CD4-positive, alpha-beta T cell treated with Interleukin-4 for 1 hour (primary cell): Measurements from ENCODE around the gene RHBG.
"Not testable (repeated sequence)": the region's sequence is repeated elsewhere in the genome, so short reads cannot be mapped to it uniquely, and the experiment has no call there.

Experiments used
- DNase-seq, 2 donors: peaks; one replicate each; pipeline ENCODE4 v3.0.0-alpha.2; 2020 to 2022

Gene RHBG, protein sequence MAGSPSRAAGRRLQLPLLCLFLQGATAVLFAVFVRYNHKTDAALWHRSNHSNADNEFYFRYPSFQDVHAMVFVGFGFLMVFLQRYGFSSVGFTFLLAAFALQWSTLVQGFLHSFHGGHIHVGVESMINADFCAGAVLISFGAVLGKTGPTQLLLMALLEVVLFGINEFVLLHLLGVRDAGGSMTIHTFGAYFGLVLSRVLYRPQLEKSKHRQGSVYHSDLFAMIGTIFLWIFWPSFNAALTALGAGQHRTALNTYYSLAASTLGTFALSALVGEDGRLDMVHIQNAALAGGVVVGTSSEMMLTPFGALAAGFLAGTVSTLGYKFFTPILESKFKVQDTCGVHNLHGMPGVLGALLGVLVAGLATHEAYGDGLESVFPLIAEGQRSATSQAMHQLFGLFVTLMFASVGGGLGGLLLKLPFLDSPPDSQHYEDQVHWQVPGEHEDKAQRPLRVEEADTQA

DNA sequence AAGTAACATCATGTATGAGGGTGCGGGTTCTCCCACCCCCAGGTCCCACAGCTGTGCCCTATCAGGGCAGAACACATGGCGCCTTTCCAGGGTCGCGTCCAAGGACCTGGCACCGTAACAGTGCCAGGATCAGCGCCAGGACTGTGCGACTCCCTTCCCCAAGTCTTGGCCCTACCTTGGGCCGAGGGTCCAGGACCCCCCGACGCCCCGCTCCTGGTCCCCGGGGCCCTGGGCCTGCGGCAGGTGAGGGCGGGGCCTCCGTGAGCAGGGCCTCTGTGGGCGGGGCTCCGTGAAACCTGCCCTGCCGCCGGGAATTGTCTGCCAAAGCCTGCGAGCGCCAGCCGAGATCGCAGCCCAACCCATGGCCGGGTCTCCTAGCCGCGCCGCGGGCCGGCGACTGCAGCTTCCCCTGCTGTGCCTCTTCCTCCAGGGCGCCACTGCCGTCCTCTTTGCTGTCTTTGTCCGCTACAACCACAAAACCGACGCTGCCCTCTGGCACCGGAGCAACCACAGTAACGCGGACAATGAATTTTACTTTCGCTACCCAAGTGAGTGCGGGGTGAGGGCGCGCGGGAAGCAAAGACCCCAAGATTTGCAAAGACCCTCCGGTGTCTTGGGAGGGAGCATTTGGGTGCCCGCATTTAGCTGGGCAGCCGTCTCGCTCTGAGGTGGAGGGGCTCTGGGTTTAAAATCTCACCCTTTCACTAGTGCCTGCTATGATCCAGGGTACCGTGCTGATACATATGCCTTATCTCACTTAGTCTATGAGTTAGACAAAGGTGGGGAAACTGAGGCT is at the start of gene RHBG:
TSS of gene RHBG (plus strand) at position 323 of the 796 bp plus-strand sequence. CDS start at position 362, 39 bp downstream.
- peak in 1 of 2 donors; percentile 18 for DNase-seq

DNA sequence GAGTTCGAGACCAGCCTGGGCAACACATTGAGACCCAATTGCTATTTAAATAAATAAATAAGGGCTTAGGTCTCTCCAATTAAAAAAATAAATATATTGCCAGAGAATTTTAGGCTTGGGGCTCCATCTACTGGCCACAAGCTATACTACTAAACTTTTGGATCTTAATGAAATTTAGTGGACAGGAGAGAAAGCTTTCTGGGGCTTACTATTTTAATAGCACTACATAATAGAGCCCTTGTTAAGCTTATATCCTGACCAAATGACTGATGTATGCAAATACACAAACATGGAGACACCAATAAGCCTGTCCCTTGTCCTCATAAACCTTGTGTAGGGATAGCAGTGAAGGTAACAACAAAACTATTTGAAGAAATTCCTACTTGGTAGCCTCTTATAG is 49.3 kb upstream of the RHBG start:
- peak in 1 of 2 donors; percentile 45 for DNase-seq

DNA sequence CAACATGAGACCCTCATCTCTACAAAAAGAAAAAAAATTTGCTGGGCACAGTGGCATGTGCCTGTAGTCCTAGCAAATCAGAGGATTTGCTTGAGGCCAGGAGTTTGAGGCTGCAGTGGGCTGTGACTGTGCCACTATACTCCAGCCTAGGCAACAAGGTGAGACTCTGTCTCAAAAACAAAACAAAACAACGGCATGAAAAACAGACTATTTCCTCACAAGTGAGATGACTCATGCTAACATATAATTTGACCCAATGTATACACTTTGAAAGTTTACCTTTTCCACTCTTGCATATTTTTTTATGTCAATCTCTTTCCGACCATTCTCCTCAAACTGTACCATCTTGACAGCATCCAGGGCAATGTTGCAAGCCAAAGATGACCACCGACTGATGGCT is 48.5 kb upstream of the RHBG start:
- DNase-seq: no peak

DNA sequence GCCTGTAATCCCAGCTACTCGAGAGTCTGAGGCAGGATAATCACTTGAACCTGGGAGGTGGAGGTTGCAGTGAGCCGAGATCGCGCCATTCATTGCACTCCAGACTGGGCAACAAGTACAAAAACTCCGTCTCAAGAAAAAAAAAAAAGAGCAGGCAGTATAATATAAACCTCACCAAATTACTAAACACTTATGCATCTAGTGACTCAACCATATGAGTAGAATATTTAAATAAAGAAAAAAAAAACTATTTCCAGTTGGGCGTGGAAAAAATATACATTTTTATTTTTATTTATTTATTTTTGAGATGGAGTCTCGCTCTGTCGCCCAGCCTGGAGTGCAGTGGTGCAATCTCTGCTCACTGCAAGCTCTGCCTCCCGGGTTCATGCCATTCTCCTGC is 45.8 kb upstream of the RHBG start:
- not testable (repeated sequence) for DNase-seq

DNA sequence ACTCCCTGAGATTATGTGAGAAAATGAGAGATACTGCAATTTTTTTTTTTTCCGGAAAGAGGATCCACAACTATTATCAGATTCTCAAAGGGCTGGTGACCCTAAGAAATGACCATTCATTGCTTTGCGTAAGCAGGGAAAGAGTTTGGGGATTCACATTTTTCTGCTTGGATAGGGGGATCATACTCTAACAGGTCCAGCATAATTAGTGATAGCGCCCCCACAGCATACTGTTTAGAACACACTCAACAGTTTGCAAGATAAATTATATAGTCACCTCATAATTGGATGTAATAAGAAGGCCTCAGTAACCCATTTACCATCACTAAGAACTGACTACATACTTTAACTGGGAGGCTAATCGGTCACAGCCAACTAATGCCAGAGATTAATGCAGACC is 32.8 kb upstream of the RHBG start:
- peak in 1 of 2 donors; percentile 9 for DNase-seq

DNA sequence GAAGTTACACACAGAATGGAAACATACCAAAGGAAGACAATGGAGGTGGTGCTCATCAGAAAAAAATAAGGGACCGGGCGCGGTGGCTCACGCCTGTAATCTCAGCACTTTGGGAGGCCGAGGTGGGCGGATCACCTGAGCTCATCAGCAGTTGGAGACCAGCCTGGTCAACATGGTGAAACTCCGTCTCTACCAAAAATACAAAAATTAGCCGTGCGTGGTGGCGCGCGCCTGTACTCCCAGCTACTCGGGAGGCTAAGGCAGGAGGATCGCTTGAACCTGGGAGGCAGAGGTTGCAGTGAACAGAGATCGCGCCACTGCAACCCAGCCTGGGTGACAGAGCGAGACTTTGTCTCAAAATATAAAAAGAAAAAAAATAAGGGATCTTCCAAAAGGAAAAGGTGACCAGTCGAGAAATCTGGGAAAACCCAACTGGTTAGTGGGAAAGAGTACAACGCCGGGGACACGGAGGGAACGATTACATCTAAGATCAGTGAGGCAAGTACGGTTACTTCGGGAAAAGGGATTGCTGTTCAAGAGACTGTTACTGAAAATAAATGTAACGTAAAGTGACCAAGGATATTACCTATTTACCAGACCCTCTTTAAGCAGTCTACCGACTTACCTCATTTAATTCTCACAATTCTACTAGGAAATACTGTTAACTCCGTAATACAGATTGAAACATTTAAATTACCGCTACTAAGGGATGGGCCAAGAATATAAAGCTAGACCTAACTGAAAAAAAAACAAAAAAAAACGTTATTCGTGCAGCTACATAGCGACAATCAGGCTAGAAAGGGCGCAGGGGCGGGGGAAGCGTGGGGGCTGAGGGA is 31.7 kb upstream of the RHBG start:
- DNase-seq: peak in 1 of 2 donors; percentile 1

DNA sequence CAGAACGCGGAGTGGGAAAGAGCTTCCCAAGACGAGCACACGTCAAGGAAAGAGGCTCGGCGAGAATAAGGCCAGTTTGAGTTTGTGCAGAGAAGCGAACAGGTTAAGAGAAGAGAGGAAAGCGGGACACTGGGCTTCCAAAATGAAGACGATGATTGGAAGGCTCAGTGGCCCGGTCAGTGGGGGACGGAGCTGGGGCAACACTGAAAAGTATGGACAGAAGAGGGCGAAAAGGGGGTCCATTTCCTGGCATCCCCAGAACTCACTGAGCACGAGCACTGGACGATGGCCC is 31.2 kb upstream of the RHBG start:
- DNase-seq: no peak

DNA sequence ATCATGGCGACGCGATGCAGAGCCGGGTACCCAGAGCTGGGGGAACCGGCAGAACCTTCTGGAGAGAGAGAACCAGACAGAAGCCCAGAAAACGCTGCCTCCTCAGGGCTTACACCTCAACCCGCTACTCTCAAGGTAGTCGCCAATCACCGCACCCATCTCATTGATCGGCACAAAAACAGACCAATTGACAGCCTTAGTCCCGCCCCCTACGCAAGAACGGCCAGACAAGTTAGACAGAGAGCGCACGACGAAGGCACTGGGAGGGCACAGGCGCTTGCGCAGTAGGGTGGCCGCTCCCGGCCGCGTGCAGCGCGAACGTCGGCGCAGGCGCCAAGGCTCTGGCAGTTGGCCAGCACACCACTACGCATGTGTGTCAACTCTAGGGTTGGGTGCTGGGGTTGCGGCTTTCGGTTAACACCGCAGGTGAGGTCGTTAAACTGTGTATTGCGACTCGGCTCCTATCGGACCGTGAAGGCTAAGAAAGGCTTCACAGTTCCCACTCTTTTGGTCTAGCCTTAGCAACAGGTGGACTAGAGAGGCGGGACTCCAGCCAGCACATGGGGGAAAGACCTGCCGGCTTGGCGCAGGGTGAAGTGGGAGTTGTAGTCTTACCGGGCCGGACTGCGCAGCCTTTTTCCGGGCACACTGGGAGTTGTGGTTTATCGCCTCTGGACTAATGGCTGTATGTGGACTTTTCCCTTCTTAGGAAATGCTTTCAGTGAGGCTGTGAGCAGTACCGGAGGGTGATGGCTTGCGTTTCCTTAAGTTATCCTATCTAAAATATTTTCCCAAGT is 30.6 kb upstream of the RHBG start, which contains the start of the genes CCT3 and TSACC:
TSS of gene CCT3 (minus strand) at position 113 of the 797 bp plus-strand sequence. CDS start at position 5, 108 bp downstream.
TSS of gene TSACC (plus strand) at position 347 of the 797 bp plus-strand sequence. CDS start 1,232 bp downstream, outside the sequence.
- DNase-seq: peak; percentile 100

DNA sequence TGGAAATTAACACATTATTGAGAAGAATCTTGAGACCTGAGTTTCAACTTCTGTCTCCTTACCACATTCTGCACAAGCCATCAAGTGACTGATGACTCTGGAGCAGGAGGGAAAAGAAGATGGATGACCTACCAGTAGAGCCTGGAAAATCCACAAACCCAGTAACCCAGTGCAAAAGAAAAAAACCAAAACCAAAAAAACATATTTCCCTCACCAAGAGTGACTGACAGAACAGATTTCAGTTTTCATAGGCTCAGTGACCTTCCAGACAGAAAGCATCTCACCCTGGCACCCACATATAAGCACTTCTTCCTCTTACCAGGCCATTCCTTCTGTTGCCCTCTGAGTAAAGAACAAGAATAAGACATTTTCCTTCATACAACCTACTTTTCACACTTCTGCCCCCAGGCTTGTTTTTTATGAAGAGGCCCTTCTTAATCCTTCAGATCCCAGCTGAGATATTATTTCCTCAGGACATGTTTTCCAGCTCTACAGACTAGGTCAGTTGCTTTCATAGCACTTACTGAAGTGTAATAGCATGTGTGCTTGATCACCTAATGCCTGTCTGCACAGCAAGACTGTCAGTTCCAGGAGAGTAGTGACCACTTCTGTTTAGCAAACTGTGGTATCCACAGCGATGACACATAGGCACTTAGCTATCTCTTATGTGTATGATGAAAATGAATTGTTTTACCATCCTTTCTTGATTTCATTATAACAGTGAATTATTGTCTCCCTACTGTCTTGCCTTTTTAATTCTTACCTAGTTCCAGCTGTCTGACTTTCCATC is 26.6 kb upstream of the RHBG start:
- no peak for DNase-seq

DNA sequence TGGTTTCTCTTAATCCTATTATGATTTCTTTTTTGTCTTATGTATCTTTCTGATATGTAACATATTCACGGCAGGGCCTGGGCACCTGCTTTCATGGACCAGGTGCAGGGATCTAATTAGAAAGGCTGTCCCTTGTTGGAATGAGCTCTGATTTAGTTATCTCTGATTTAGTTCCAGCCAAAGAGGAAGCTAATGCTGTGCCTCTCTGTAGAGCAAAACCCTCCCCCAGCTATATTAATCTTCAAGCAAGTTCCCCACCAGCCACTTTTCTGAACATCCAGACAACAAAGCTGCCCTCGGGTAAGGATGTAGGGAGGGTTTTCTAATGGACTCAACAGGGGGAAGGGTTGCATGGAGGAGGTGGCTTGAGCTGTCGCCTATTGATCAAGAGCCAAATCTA is 24.6 kb upstream of the RHBG start:
- DNase-seq: no peak

DNA sequence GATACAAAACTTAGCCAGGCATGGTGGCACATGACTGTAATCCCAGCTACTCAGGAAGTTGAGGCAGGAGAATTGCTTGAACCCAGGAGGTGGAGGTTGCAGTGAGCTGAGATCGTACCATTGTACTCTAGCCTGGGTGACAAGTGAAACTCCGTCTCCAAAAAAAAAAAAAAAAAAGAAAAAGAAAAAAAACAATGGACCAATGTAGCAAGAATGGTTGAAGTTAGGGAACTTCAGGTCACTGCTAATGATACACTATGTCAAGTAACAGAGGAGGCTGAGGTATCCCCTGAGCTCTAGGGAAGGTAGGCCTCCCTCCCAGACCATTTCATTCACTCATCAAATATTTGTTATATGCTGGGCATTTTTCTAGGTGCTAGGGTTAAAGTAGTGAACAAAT is 23.0 kb upstream of the RHBG start:
- not testable (repeated sequence) for DNase-seq

DNA sequence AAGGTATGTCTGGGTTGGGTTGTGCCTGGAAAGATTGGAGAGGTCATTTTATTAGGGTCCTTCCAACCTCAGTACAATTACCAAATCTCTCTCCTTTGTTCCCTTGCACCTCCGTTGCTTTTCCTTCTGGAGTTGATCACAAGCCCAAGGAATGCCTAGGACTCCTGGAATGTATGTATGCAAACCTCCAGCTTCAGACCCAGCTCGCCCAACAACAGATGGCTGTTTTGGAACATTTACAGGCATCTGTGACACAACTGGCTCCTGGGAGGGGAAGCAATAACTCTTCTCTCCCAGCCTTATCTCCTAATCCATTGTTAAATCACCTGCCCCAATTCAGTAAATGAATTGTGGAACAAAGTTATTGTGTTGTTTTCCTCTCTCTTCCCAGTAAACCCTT is 22.4 kb upstream of the RHBG start:
- no peak for DNase-seq

DNA sequence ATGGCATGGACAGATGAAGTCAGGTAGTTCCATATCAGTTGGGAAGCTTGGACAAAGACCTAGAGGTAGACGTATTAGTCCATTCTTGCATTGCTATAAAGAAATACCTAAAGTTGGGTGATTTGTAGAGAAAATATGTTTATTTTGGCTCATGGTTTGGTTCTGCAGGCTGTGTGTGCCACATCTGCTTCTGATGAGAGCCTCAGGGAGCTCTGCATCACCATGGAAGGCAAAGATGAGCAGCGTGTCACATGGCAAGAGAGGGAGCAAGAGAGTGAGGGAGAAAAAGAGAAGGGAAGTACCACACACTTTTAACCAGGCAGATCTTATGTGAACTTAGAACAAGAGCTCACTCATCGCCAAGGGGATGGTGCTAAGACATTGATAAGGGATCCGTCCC is 21.7 kb upstream of the RHBG start:
- DNase-seq: no peak

DNA sequence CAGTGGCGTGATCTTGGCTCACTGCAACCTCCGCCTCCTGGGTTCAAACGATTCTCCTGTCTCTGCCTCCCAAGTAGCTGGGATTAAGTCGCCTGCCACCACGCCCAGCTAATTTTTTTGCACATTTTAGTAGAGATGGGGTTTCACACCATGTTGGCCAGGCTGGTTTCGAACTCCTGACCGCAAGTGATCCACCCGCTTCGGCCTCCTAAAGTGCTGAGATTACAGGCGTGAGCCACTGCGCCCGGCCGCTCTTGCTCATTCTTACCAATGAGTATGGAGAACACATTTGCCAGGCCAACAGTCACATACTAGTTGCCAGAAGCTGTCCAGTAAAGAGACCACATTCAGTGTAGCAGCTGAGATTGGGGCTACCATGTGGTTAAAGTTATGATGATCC is 16.5 kb upstream of the RHBG start:
- not testable (repeated sequence) for DNase-seq

DNA sequence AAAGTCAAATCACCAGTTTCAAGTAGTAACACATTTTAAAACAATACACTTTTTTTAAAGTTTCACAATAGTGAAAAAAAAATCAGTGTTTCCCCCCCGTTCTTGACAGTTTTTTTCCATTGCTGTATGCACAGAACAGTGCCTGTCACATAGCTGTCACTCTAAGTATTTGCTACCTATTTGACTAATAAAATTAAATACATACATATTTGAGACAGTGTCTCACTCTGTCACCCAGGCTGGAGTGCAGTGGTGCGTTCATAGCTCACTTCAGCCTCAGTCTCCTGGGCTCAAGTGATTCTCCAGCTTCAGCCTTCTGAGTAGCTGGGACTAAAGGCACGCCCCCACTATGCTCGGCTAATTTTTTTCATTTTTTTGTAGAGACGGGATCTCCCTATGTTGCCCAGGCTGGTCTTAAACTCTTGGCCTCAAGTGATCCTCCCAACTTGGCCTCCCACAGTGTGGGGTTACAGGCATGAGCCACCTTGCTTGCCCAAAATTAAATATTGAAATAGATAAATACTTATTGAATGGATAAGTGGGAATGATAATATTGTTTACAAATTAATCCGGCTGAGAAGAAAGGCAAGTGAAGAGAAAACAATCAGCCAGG is 12.6 kb upstream of the RHBG start:
- no peak for DNase-seq

DNA sequence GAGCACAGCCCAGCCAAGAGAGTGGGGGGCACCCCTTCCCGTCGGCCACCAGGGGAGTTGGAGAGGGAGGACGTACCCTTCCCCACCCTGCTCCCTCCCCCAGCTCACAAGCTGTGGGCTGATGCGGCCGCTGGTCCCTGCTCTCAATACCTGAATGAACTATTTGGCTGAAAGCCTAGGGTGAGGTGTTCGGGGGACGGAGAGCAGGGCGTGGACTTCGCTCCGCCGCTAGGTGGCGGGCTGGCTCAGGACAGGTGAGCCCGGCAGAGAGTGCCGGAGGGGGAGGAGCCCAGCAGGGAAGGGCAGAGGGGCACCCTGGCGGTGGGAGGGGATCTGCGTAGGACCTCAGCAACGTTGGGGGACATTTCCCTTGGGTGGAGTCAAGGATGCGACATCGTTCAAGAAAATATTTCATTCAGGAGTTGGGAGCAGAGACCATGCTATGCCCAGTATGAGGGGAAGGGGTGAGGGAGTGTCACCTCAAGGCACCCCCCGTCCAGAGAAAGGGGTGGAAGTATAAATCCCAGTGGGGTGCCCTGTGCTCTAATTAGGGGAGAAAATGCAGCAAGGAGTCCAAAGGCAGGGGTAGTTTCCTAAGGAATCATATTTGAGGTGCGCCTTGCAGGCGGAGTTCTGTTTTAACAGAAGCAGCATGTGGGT is 12.0 kb upstream of the RHBG start:
- DNase-seq: peak; percentile 74 to 76

DNA sequence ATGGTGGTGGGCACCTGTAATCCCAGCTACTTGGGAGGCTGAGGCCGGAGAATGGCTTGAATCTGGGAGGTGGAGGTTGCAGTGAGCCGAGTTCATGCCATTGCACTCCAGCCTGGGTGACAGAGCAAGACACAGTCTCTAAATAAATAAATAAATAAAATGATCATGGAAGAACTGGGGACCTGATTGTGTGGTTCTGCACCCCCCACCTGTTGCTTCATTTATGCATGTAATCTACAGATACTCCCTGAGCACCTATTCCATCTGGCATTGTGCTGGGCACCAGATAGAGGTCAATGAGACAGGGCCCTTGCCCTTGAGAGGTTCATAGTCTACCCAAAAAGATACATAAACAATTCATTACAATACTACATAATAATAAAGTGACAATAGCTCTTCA is 11.0 kb upstream of the RHBG start:
- no peak for DNase-seq

DNA sequence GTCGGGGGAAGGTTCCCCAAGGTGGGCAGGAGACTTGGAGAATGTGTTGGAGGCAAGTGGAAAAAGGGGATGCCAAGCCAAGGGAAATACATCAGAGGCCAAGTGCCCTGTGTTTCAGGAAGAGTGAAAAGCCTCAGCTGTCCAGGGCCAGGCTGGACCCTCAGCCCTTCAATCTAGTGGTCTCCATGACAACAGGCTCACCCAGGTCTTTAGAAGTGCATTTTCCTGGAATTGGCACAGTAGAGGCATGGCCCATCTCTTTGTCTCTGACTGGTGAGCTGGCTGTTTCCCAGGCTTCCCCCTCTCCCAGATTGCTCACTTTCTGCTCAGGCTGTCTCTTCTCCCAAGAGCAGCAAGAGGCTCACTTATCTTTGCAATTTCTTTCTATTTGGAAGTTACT is 10.4 kb upstream of the RHBG start:
- DNase-seq: no peak

DNA sequence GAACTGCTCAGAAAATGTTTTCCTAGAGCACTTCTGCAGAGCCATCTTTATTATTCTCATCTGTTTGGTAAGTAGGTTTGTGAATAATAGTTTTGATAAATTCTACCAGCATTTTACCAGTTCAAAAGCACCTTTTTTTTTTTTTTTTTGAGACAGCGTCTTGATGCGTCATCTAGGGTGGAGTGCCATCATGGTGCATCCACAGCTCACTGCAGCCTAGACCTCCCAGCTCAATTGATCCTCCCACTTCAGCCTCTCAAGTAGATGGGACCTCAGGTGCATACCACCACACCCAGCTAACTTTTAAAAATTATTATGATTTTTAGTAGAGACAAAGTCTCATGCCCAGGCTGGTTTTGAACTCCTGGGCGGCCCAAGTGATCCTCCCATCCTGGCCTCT is 9.8 kb upstream of the RHBG start:
- DNase-seq: no peak

DNA sequence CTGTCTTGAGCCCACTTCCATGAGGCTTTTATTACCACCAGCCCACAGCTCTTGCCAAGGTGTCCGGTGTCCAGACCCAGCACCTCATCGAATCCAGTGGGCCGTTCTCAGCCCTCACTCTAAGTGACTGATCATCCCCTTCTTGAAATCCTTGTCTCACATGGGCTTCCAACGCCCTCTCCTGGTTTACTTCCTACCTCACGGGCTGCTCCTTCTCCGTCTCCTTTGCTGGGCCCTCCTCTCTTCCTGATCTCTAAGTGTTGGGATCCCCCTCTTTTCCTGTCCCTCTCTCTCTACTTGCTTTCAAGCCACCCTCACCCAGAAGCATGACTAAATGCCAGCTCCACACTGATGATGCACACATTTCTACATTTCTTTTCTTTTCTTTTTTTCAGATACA is 9.0 kb upstream of the RHBG start:
- DNase-seq: no peak
